MG63 (cell line): ENCODE data around the gene NTNG2. TPM values are rescaled to one million over a fixed set of nuclear protein-coding genes. Genes with fewer than 3 reads are reported as not detected.

ENCODE experiments used
- DNase-seq: peaks from one replicate; pipeline ENCODE4 v3.0.0-alpha.2; 2020
- H3K27me3 ChIP-seq: fragments of 250-450 bp; sonication (Bioruptor Pico); 2 replicates; pipeline ENCODE4 v1.5.1; 2020; ENCODE audit warnings: mild to moderate bottlenecking, moderate library complexity
- H3K36me3 ChIP-seq: fragments of 250-450 bp; sonication (Bioruptor Pico); 2 replicates; pipeline ENCODE4 v1.5.1; 2020; ENCODE audit warnings: mild to moderate bottlenecking, moderate library complexity
- H3K4me3 ChIP-seq: fragments of 250-450 bp; sonication (Bioruptor Pico); 2 replicates; pipeline ENCODE4 v1.5.1; 2020; ENCODE audit warnings: mild to moderate bottlenecking, moderate library complexity
- H3K9me3 ChIP-seq: fragments of 250-450 bp; sonication (Bioruptor Pico); 2 replicates; pipeline ENCODE4 v1.5.1; 2020; ENCODE audit warnings: mild to moderate bottlenecking, moderate library complexity
- total RNA-seq: library from RNA; depleted of rRNA; stranded (reverse); fragments of >200 nt; shearing (Covaris generic); gene quantifications from 2 replicates; pipeline ENCODE4 v1.2.3, GENCODE V29; 2014; ENCODE audit warnings: low replicate concordance

The NTNG2 gene
- total RNA-seq, 1 experiment from 2014 or later, result 0.10 TPM

DNA sequence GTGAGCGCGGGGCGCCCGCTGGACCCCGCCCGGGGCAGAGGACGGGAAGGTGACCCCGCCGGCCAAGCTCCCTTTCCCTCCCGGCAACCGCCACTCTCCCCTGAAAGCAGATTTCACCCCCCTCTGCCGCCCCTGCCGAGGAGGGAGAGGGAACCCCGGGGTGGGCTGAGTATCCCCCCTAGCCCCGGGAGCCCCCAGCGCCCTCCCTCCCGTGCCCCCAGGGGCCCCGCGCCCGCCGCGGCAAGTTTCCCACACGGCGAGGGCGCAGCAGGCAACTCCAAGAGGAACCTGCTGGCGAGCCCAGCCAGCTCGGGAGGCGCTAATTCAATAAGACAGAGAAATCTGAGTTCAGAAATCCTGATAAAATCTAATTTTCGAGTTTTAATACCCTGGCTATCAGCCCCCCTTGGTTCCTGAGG is 1.6 kb downstream of the NTNG2 start:
- DNase-seq, result no peak
- H3K9me3 ChIP-seq, result no peaks in the 10 kb centered on the region
- H3K36me3 ChIP-seq, result no peaks in the 10 kb centered on the region
- H3K27me3 ChIP-seq, result peaks cover 55% of the 10 kb centered on the region
- H3K4me3 ChIP-seq, result no peak overlapping the region

DNA sequence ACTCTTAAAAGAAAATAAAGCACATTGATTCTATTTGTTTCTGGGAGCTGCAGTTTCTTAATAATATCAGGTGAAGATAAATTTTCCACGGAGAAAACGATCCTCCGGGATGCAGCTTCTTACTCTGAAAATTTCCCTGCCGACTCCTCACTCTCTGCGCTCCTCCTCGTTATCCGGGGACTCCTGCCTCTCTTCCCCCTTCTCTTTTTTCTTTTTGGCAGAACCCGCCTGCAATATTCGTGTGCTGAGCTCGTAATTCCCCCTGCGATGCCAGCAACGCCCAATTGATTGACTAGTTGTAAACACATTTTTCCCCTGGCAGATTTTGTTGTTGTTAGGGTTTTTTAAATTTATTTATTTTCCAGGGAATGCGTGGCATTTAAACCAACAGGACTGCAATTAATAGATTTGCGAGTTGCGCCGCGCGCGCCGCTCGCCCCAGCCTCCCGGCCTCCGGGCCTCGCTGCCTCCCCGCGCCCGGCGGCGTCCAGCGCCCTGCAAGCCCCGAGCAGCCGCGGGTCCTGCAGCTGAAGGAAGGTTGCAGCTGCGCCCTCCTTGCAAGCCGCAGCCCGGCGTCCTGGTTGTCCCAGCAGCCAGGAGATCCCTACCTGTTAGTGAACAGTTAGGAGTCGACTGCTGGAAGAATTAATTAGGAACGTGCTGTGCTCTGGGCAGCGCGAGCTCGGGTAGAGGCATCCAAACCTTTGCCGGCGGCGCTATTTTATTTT is 2.2 kb downstream of the NTNG2 start:
- H3K27me3 ChIP-seq, result peaks cover 55% of the 10 kb centered on the region
- H3K4me3 ChIP-seq, result no peak overlapping the region
- no peaks in the 10 kb centered on the region for H3K9me3 ChIP-seq
- H3K36me3 ChIP-seq, result no peaks in the 10 kb centered on the region
- DNase-seq, result no peak

DNA sequence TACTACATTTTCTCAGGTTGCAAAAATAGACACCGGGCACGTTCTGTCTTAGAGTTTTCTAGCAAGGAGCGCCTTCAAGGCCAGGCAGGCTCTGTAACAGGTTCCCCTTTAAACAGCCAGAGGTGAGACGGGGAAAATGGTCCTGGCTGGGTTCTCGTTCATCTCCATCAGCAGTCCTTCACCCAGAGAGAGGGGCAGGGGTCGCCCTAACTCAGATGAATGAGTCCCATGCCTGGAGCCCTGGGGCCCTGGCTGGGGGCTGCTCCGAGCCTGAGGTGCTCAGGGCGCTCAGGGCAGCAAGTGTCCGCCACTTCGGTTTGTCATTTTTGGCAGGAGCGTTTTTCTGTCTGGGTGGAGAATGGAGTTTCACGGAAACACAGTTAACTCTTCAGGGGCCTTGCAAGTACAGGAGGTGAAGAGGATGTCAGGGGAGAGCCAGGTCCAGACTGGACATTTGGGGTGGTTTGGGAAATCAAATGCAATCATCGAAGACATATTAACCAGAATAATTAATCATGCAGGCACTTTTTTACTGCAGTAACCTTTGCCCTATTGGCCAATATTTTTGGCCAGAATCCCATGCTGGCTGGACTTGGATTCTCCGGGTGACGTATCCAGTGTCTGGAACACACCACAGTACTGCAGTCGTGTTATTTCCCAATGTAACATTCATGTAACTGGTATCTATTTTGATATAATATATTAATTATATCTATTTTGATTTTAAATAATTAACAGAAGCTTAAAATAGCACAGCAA is 2.9 kb downstream of the NTNG2 start:
- Histone ChIP-seq H3K27me3 (peaks cover 55% of the 10 kb centered on the region), H3K4me3 (no peak overlapping the region), H3K9me3 (no peaks in the 10 kb centered on the region), H3K36me3 (no peaks in the 10 kb centered on the region)
- DNase-seq, result no peak

DNA sequence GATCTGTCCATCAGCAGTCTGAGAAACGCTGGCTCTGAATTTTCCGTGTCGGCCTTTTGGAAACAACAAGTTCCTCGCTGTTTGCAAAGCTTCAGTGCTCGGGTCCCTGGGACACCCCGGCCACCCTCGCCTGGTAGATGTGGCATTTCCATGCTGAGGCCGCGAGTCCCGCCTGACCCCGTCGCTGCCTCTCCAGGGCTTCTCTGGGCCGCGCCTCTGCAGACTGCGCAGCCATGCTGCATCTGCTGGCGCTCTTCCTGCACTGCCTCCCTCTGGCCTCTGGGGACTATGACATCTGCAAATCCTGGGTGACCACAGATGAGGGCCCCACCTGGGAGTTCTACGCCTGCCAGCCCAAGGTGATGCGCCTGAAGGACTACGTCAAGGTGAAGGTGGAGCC is 4.7 kb downstream of the NTNG2 start:
- Histone ChIP-seq H3K9me3 (no peaks in the 10 kb centered on the region), H3K4me3 (no peak overlapping the region), H3K36me3 (no peaks in the 10 kb centered on the region), H3K27me3 (peaks cover 54% of the 10 kb centered on the region)
- no peak for DNase-seq

DNA sequence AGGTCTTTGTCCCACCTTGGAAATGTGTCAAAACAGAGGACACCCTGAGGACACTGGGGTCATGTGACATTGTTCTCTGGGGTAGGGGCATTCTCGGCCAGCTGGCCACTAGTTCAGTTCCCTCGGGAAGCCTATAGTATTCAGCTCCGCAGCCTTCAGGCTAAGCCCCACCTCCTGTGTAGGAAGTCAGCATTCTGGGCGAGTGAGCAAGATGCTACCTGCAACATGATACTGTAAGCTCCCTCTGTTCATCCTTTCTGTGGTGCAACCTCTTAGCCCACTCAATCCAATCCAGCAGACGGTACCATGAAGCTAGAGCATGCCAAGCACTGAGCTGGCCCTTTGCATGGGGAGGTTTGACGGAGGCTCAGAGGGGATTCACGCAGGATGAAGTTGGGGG is 5.3 kb downstream of the NTNG2 start:
- Histone ChIP-seq H3K27me3 (peaks cover 52% of the 10 kb centered on the region), H3K4me3 (no peak overlapping the region), H3K9me3 (no peaks in the 10 kb centered on the region), H3K36me3 (no peaks in the 10 kb centered on the region)
- no peak for DNase-seq

DNA sequence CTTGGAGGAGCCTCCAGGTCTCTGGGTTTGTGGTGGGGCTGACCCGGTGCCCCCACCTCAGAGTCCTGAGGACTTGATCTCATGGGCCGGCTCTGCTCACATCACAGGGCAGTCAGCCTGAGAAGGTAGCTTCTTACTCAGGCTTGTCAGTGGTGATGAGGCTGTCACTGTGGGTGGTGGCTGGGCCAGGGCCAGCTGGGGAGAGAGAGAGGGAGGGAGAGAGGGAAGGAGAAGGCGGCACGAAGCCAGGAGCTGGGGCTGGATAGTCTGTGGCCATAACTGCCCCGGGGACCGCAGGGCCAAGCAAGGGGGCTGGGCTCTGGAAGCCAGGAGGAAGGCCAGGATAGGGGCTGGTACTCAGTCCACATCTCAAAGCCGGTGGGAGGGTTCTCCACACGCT is 6.5 kb downstream of the NTNG2 start:
- no peak overlapping the region for H3K4me3 ChIP-seq
- H3K9me3 ChIP-seq, result no peaks in the 10 kb centered on the region
- peak; percentile 48 for DNase-seq
- H3K36me3 ChIP-seq, result no peaks in the 10 kb centered on the region
- H3K27me3 ChIP-seq, result peaks cover 41% of the 10 kb centered on the region

DNA sequence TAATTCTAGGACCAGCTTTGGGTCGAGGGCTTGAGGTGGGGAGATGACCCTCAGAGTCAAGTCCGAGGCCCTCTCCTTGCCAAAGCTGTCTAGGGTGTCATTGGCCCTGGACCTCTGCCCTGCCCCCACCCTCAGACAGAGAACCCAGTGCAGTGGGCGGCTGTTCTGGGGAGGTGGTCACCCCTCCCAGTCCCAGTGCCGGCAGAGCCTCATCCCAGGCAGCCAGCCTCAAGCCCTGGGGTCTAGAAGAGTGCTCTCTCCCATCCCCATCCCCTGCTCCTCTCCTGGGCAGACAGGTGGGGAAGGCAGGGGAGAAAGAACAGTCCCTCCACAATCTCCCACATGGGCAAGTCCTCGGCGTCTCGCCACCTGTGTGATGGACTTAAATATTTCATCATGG is 7.0 kb downstream of the NTNG2 start:
- H3K27me3 ChIP-seq, result peaks cover 36% of the 10 kb centered on the region
- DNase-seq, result no peak
- no peaks in the 10 kb centered on the region for H3K9me3 ChIP-seq
- no peak overlapping the region for H3K4me3 ChIP-seq
- H3K36me3 ChIP-seq, result no peaks in the 10 kb centered on the region

DNA sequence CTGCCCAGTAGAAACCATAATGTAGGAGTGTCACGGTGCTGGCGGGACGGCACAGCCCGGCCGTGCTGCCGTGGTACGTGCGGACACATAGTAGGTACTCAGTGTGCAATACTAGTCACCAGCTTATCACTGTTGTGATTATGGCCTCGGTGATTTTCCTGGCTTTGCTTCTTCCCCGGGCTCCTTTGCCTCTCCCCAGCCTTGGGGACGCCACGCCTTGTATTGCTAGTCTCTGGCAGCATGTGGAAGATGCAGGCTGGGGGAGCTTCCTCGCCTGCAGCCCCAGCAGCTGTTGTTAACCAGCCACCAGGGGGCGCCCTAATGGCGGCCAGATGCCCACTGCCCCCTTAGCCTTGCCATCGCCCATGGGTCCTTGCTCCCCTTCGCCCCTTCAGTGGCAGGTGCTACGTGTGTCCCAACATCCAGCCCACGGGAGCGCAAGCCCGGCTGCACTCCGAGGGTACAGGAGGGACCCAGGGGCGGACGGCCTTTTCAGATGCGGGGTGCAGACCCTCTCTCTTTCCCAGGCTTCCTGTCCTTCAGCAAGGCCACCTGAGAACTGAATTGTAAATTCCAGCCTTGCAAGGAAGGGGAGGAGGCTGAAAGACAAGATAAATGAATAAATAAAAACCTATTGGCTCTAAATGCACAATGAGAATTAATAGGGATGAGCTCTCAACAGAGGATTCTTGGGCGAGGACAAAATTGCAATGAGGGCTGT is 8.0 kb downstream of the NTNG2 start:
- H3K27me3 ChIP-seq, result peaks cover 27% of the 10 kb centered on the region
- peak; percentile 54 for DNase-seq

DNA sequence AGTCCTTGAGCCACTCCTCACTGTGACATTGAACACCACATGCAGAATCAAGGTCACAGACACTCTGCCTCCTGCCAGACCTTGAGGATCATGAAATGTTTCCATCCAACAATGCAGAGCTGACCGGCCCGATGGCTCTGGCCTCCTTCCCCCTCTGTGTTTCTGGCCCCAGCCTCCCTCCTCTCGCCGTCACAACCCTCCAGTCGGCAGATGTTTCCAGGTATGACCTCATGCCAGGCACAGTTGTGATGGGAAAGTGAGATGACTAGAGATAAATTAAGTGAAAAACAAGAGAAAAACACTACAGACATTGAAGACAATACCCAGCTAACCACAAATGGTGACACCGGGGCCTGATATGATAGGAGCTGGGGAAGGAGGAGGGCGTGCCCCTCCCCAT is 9.8 kb downstream of the NTNG2 start:
- Histone ChIP-seq H3K27me3 (peaks cover 9% of the 10 kb centered on the region), H3K9me3 (no peaks in the 10 kb centered on the region), H3K36me3 (no peaks in the 10 kb centered on the region), H3K4me3 (no peak overlapping the region)
- no peak for DNase-seq

More for the DNA sequence above, 8.0 kb downstream of the NTNG2 start:
- H3K9me3 ChIP-seq, result no peaks in the 10 kb centered on the region
- no peak overlapping the region for H3K4me3 ChIP-seq
- H3K36me3 ChIP-seq, result no peaks in the 10 kb centered on the region

DNA sequence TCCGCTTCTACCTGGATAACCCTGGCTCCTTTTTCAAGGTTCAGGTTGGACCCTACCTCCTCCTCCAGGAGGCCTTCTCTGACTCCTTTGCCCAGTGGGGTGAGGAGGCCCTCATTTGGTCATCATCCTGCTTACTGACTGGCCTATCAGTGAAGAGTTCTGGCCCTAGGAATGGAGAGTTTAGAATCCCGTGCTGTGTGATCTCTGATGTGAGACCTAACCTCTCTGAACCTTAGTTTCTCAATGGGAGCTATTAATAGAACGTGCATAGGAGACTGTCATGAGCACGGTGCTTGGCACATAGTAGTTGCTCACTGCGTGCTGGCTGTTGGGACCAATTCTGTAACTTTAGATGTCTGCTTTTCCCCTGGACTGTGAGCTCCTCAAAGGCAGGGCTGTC is 10.3 kb downstream of the NTNG2 start:
- DNase-seq, result no peak
- Histone ChIP-seq H3K36me3 (no peaks in the 10 kb centered on the region), H3K9me3 (no peaks in the 10 kb centered on the region), H3K4me3 (no peak overlapping the region), H3K27me3 (peaks cover 5% of the 10 kb centered on the region)

DNA sequence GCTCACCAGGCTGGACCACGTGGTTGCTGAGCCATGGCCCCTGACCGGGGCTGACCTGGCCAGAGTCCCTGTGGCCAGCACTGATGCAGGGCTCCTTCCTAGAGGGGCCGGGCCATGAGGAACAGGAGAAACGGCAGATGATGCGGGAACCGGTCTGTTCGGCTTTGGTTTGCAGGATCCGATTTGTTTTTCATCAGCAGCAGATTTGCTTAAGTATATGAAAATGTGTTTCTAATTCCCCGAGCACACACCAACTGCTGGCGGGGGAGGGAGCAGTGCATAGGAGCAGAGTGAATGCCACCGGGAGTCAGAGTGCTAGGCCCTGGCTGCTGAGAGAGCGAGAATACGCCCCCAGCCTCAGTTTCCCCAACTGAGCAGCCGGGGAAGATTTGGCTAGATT is 13.6 kb downstream of the NTNG2 start:
- Histone ChIP-seq H3K4me3 (no peak overlapping the region), H3K27me3 (peaks cover 5% of the 10 kb centered on the region), H3K36me3 (no peaks in the 10 kb centered on the region), H3K9me3 (no peaks in the 10 kb centered on the region)
- no peak for DNase-seq

DNA sequence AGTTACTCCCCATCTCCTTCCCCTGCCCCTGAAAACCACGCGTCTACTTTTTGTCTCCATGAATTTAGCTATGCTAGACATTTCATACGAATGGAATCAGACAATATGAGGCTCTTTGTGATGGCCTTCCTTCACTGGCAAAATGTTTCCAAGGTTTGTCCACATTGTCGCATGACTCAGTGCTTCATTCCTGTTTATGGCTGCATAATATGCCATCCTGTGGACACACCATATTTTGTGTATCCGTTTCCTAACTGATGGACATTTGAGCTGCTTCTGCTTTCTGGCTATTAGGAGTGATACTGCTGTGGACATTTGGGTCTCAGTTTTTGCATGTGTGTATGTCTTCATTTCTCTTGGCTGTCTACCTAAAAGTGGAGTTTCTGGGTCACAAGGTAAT is 14.5 kb downstream of the NTNG2 start:
- Histone ChIP-seq H3K27me3 (peaks cover 5% of the 10 kb centered on the region), H3K36me3 (no peaks in the 10 kb centered on the region)
- no peak for DNase-seq

DNA sequence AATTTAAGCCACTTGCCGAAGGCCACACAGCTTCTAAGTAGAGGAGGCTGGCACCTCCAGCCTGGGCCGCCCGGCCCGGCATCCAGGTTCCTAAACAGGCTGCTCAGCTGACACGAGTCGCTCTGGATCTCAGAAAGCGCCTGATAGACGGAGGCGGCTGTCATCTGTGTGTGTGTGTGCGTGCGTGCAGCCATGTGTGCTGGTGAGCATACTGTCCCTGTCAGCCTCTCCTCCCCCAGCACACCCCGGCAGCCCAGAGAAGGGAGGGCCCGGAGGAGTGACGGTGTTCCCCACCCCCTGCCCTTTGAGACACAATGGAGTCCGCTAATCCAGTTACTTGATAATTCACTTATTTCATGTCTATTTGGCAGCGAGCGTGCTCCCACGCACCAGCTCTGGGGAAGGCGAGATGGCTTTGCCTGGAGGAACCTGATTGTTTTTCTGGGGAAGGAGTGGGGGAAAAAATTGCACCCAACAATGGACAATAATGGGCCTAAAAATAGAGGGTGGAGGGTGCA is 20.0 kb downstream of the NTNG2 start:
- no peaks in the 10 kb centered on the region for H3K36me3 ChIP-seq
- H3K9me3 ChIP-seq, result no peaks in the 10 kb centered on the region
- H3K27me3 ChIP-seq, result peaks cover 2% of the 10 kb centered on the region; the same call in 1 of the 2 replicates
- DNase-seq, result no peak
- no peak overlapping the region for H3K4me3 ChIP-seq

More for the DNA sequence above, 14.5 kb downstream of the NTNG2 start:
- Histone ChIP-seq H3K9me3 (no peaks in the 10 kb centered on the region), H3K4me3 (no peak overlapping the region)

DNA sequence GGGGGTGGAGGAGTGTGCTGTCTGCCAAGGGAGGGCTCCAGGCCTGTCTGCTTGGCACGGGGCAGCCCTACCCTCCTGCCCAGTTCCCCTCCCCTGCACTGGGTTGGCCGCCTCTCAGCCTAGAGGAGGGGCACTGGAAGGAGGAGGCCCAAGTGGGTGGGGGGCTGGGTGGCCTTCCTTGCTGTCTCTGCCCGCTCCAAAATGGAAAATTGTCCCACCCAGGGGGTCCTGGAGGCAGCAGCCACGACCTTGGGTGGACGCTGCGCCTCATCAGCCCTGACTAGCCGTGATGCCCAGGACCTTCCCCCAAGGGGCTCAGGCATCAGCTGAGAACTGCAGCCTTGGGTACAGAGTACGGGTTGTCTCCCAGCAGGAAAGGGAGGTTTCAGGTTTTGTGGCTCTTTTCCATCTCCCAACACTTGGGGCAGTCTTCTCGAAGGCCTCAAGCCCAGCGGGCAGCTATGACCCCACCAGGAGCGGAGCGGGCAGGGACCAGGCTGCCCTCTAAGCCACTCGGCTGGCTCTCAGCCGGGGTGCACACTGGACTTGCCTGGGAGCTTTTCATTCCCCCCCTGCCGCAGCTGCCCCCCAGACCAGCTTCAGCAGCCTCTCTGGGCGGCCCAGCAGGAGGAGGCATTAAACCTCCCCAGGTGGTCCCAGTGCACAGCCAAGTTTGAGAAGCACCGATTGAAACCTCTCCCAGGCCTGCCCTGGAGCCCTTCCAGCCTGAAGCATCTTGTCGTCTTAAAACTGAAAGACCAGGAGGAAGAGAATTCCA is 20.6 kb downstream of the NTNG2 start:
- Histone ChIP-seq H3K4me3 (no peak overlapping the region), H3K27me3 (peaks cover 2% of the 10 kb centered on the region; the same call in 1 of the 2 replicates), H3K9me3 (no peaks in the 10 kb centered on the region), H3K36me3 (no peaks in the 10 kb centered on the region)
- no peak for DNase-seq

DNA sequence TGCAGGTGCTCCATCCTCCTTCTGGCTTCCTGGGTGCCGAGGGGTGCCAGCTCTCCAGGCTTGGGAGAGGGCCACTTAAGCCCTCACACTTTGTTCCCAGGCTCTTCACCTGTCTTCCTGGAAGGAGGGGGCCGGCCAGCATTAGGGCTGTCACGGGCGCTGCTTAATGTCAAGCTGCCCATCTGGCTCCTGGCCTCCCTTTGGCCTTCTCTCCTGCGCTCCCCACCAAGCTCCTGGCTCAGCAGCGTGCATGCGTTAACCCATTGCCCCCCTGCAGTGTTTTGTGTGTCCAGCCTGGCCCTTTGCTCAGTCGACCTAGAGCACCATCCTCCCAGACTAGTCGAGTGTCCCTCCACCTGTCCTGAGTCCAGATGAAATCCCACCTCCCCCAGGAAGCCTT is 21.3 kb downstream of the NTNG2 start:
- H3K27me3 ChIP-seq, result peaks cover 2% of the 10 kb centered on the region; the same call in 1 of the 2 replicates
- DNase-seq, result no peak
- H3K9me3 ChIP-seq, result no peaks in the 10 kb centered on the region

DNA sequence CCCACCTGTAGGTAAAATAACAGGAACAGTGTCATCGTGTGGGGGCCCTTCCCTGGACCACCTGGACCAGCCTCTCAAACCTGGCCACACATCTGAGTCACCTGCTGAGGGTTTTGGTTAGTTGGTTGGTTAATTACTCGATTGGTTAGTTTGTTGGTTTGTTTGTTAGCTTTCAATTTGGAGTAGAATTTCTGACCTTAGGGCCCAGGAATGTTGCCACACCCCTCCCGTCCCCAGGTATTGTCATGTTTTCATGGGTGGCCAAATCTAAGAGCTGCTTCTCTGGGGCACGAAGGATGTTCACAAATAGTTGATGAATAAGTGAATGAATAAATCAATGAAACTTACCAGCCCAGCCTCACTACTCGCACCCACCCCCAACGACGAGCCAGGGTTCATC is 21.9 kb downstream of the NTNG2 start:
- no peak for DNase-seq
- no peak overlapping the region for H3K4me3 ChIP-seq
- peaks cover 2% of the 10 kb centered on the region; the same call in 1 of the 2 replicates for H3K27me3 ChIP-seq
- H3K36me3 ChIP-seq, result no peaks in the 10 kb centered on the region
- H3K9me3 ChIP-seq, result no peaks in the 10 kb centered on the region

More for the DNA sequence above, 21.3 kb downstream of the NTNG2 start:
- Histone ChIP-seq H3K36me3 (no peaks in the 10 kb centered on the region), H3K4me3 (no peak overlapping the region)
